ENCODE results near the gene RPUSD1. TPM values are rescaled to one million over a fixed set of nuclear protein-coding genes. Genes with fewer than 3 reads are reported as not detected.
"Not testable (repeated sequence)": the region's sequence is repeated elsewhere in the genome, so short reads cannot be mapped to it uniquely, and the experiment has no call there.

Gene RPUSD1
- polyA plus RNA-seq, 12 donors: 6.6 to 12.7 (median 8.6) TPM; not detected in 1

- DNase-seq: no peak
These were observed 19.8 kb downstream of the RPUSD1 start for GRCh38 chr16:768428-768827.

GRCh38 chr16:767743-768235 lies 20.4 kb downstream of the RPUSD1 start:
- DNase-seq: no peak

GRCh38 chr16:766820-767640 lies 21.2 kb downstream of the RPUSD1 start:
- no peak for DNase-seq

GRCh38 chr16:766008-766819 lies 22.0 kb downstream of the RPUSD1 start:
- no peak for DNase-seq

- DNase-seq: no peak
These were observed 22.7 kb downstream of the RPUSD1 start for GRCh38 chr16:765488-765865.

- DNase-seq: no peak
These were observed 23.2 kb downstream of the RPUSD1 start for GRCh38 chr16:764848-765487.

- DNase-seq: no peak
These were observed 23.9 kb downstream of the RPUSD1 start for GRCh38 chr16:764184-764750.

GRCh38 chr16:763369-764183 lies 24.6 kb downstream of the RPUSD1 start:
- no peak for DNase-seq

GRCh38 chr16:762595-763268 lies 25.4 kb downstream of the RPUSD1 start:
- DNase-seq: no peak

GRCh38 chr16:761625-762513 lies 26.3 kb downstream of the RPUSD1 start:
- DNase-seq: no peak

GRCh38 chr16:760545-761343 lies 27.4 kb downstream of the RPUSD1 start, which contains the start of gene MSLN:
MSLN (plus strand) TSS chr16:760734; CDS start chr16:762681, 1,947 bp downstream.
- DNase-seq: no peak

- no peak for DNase-seq
These were observed 28.1 kb downstream of the RPUSD1 start for GRCh38 chr16:760065-760464.

- no peak for DNase-seq
These were observed 28.9 kb downstream of the RPUSD1 start for GRCh38 chr16:759110-759910.

GRCh38 chr16:756428-756827 lies 31.8 kb downstream of the RPUSD1 start:
- DNase-seq: no peak

GRCh38 chr16:754656-755055 lies 33.5 kb downstream of the RPUSD1 start:
- no peak for DNase-seq

GRCh38 chr16:754121-754607 lies 34.0 kb downstream of the RPUSD1 start:
- not testable (repeated sequence) for DNase-seq

- no peak for DNase-seq
These were observed 36.2 kb downstream of the RPUSD1 start for GRCh38 chr16:752007-752312.
